Measurements from ENCODE around the gene ZFPL1.
"Not testable (repeated sequence)": the region's sequence is repeated elsewhere in the genome, so short reads cannot be mapped to it uniquely, and the experiment has no call there.

The ZFPL1 gene

GRCh38 chr11:65110354-65110861 lies 26.4 kb downstream of the ZFPL1 start:
- in situ Hi-C loops (cut with HindIII; ENCODE audit: low pct_ligation_motif_present, low pct_unique_long_range_greater_than_20kb, low sequenced_read_pairs): no loop called here
- DNase-seq: peak; percentile 76

- in situ Hi-C loops (cut with HindIII; ENCODE audit: low pct_ligation_motif_present, low pct_unique_long_range_greater_than_20kb, low sequenced_read_pairs): no loop called here
- DNase-seq: no peak
Measured at GRCh38 chr11:65111159-65111743, 27.2 kb downstream of the ZFPL1 start.

- in situ Hi-C loops (cut with HindIII; ENCODE audit: low pct_ligation_motif_present, low pct_unique_long_range_greater_than_20kb, low sequenced_read_pairs): no loop called here
- DNase-seq: peak; percentile 94
Measured at GRCh38 chr11:65111744-65112545, 27.9 kb downstream of the ZFPL1 start, which contains the start of gene TM7SF2. Gene TM7SF2, plus strand, starts transcription at chr11:65111872. Its CDS starts 144 bp downstream, at chr11:65112016.

DNA sequence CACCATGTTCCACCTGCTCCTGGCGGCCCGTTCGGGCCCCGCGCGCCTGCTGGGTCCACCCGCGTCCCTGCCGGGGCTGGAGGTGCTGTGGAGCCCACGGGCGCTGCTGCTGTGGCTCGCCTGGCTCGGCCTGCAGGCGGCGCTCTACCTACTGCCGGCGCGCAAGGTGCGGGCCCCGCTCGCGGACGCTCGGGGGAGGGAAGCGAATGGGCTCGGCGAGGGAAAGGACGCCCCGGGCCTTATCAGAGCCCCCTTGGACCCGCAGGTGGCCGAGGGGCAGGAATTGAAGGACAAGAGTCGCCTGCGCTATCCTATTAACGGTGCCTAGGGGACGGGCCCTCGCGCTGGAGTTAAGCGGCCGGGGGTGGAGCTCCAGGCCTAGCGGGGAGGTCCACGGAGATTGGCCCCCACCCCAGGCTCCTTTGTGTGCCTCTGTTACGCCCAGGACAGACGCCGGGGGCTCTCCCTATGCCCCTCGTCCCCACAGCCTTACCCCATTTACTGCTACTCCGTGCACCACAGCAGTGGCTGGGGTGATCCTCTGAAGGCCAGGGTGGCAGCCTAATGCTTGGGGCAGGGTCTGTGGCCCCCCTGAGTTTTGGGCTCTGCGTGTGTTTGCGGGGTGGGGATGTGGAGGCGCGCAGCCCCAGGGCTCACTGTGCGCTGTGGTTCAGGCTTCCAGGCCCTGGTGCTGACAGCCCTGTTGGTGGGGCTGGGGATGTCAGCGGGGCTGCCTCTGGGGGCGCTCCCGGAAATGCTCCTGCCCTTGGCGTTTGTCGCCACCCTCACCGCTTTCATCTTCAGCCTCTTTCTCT lies 28.7 kb downstream of the ZFPL1 start:
- peak; percentile 40 for DNase-seq
- in situ Hi-C loops (cut with HindIII; ENCODE audit: low pct_ligation_motif_present, low pct_unique_long_range_greater_than_20kb, low sequenced_read_pairs): no loop called here

DNA sequence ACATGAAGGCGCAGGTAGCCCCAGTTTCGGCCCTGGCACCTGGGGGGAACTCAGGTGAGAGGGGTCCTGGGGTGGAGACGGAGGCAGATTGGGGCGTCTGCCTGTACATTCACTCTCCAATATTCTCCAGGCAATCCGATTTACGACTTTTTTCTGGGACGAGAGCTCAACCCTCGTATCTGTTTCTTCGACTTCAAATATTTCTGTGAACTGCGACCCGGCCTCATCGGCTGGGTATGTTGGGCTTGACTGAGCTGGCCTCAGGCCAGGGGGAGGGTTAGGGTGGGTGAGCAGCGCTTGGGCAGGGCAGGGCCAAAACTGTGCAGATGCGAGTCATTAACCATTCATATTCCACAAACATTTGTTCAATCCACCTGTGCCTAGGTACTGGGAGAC lies 29.3 kb downstream of the ZFPL1 start:
- DNase-seq: peak; percentile 52
- in situ Hi-C loops (cut with HindIII; ENCODE audit: low pct_ligation_motif_present, low pct_unique_long_range_greater_than_20kb, low sequenced_read_pairs): no loop called here

- in situ Hi-C loops (cut with HindIII; ENCODE audit: low pct_ligation_motif_present, low pct_unique_long_range_greater_than_20kb, low sequenced_read_pairs): no loop called here
- DNase-seq: no peak
Measured at GRCh38 chr11:65113839-65114238, 29.8 kb downstream of the ZFPL1 start.

DNA sequence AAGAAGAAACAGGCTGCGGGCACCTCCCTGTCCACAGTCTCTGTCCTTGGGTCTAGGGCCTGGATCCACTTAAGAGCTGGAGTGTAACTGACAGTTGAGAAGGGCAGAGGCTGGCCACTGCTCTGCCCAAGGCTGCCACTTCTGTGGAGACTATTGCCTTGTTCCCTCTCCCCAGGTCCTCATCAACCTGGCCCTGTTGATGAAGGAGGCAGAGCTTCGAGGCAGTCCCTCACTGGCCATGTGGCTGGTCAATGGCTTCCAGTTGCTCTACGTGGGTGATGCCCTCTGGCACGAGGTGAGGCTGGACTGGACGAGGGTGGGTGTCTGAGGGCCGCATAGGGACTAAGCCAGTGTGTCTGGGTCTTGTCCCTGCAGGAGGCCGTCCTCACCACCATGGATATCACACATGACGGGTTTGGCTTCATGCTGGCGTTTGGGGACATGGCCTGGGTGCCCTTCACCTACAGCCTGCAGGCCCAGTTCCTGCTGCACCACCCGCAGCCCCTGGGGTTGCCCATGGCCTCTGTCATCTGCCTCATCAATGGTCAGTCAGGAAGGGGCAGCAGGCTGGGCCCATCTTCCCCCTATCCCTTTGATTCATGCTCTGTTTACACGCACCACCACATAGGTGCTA lies 30.6 kb downstream of the ZFPL1 start:
- DNase-seq: no peak
- in situ Hi-C loops (cut with HindIII; ENCODE audit: low pct_ligation_motif_present, low pct_unique_long_range_greater_than_20kb, low sequenced_read_pairs): no loop called here

DNA sequence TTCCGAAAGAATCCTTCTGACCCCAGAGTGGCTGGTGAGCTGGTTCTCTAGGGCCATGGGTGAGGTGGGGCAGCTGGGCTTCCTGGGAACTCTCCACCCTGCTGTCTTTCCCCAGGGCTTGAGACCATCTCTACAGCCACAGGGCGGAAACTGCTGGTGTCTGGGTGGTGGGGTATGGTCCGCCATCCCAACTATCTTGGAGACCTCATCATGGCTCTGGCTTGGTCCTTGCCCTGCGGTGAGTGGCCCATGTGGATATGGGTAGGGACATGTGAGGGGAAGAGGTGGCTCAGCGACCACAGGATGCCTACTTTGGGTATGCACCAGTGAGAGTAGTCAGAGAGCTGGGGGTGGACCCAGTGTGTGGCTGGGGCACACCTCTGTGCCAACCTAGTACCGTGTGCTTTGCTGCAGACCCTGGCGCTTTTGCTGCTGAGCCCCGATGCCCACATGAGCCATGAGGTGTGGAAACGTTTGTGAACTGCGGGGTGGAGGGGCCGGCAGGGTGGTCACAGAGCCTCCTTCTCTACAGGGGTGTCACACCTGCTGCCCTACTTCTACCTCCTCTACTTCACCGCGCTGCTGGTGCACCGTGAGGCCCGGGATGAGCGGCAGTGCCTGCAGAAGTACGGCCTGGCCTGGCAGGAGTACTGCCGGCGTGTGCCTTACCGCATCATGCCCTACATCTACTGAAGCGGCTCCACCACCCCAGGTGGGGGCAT lies 31.5 kb downstream of the ZFPL1 start:
- in situ Hi-C loops (cut with HindIII; ENCODE audit: low pct_ligation_motif_present, low pct_unique_long_range_greater_than_20kb, low sequenced_read_pairs): no loop called here
- no peak for DNase-seq

DNA sequence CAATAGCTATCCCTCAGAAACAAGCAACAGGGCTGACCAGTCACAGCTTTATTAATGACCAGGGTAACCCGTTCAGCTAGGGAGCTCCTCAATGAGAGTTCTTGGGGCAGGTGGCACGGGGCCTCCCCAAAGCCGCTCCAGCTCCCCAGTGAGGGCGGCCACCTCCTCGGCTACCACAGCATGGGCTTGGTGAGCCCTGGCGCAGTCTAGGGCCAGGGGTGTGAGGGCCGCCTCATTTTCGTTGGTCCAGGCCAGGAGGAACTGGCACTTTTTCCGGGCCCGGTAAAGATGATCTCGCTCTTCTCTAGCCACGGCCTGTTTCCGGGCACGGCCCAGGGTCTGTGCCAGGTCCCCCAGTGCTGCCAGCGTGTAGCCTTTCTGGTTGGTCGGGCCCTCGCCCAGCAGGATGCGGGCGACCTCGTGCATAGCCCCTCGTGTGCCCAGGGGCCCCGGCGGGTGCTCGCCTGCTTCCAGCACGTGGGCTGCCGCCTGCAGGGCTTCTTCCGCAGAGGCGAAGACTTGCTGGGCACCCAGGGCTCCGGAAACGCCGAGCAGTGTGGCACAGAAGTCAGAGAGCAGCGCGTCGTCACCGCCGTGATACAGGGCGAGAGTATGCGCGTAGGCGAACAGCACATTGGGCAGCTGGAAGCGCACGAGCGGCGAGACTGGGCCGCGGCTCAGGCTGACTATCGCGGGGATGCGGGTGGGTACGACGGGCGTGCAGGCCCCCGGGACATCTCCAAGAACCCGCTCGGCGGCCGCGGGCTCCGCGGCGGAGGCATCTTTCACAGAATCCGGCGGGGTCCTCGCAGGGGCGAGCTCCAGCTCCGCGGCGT lies 32.6 kb downstream of the ZFPL1 start:
- in situ Hi-C loops (cut with HindIII; ENCODE audit: low pct_ligation_motif_present, low pct_unique_long_range_greater_than_20kb, low sequenced_read_pairs): no loop called here
- DNase-seq: peak; percentile 22

- in situ Hi-C loops (cut with HindIII; ENCODE audit: low pct_ligation_motif_present, low pct_unique_long_range_greater_than_20kb, low sequenced_read_pairs): no loop called here
- peak; percentile 97 for DNase-seq
Measured at GRCh38 chr11:65117206-65118096, 33.4 kb downstream of the ZFPL1 start, which contains the start of gene ZNHIT2. Gene ZNHIT2, minus strand, starts transcription at chr11:65117701. Its CDS starts 48 bp downstream, at chr11:65117653.

DNA sequence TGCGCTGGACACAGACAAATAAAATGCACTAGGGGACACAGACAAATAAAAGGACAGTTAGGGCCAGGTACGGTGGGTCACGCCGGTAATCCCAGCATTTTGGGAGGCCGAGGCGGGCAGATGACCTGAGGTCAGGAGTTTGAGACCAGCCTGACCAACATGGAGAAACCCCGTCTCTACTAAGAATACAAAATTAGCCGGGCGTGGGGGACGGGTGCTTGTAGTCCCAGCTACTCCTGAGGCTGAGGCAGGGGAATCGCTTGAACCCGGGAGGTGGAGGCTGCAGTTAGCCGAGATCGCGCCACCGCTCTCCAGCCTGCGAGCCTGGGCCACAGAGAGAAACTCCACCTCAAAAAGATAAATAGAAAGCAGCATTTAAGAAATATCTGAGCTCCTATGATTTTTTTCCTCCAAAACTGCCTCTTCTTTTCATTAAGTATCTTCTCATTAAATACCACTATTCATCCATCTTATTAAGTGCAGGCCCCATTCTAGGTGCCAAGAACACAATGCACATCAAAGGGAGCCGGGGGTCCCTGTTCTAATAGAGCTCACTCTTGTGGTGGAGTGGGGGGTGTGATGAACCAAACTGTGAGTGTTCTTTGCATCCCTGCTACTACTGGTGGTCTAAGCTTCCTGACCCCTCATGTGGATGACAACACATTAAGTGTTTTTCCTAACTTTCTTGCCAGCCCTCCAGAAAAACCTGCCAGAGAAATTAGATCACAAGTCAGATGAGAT lies 34.2 kb downstream of the ZFPL1 start:
- no peak for DNase-seq
- in situ Hi-C loops (cut with HindIII; ENCODE audit: low pct_ligation_motif_present, low pct_unique_long_range_greater_than_20kb, low sequenced_read_pairs): no loop called here

- DNase-seq; in situ Hi-C loops (cut with HindIII; ENCODE audit: low pct_ligation_motif_present, low pct_unique_long_range_greater_than_20kb, low sequenced_read_pairs): not testable (repeated sequence)
Measured at GRCh38 chr11:65118891-65119669, 35.1 kb downstream of the ZFPL1 start.

DNA sequence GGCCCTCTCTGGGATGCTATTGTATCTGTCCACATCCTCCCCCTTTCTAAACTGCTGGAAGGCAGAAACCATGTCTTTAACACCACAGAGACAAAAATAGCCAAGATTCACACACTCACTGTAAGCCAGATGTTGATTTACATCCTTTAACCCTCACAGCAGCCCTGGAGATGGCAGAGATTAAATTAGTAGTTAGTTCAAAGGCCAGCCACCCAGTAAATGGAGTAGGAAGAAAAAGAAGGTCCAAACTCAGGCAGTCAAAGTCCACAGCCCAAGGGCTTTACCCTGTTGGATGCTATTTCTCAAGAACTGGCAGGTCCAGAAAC lies 35.6 kb downstream of the ZFPL1 start:
- in situ Hi-C loops (cut with HindIII; ENCODE audit: low pct_ligation_motif_present, low pct_unique_long_range_greater_than_20kb, low sequenced_read_pairs): no loop called here
- no peak for DNase-seq

DNA sequence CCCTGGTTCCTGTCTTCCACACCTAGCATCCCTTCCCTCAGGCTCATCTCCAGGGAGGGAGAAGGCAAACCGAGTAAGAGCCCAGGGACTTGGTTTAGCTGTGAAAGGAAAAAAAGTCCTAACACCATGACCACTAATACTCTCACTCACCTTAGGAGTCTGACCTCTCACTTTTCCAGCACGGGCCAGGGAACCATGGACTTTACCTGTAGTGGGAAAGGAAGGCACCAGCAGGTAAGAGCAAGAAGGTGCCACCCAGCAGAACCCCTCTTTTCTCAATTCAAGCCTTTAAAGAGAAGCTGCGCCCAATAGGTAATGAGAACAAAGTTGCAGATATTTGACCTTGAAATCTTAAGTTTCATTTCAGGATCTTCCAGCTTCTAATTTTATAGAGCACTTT lies 36.8 kb downstream of the ZFPL1 start:
- DNase-seq: no peak
- in situ Hi-C loops (cut with HindIII; ENCODE audit: low pct_ligation_motif_present, low pct_unique_long_range_greater_than_20kb, low sequenced_read_pairs): no loop called here

DNA sequence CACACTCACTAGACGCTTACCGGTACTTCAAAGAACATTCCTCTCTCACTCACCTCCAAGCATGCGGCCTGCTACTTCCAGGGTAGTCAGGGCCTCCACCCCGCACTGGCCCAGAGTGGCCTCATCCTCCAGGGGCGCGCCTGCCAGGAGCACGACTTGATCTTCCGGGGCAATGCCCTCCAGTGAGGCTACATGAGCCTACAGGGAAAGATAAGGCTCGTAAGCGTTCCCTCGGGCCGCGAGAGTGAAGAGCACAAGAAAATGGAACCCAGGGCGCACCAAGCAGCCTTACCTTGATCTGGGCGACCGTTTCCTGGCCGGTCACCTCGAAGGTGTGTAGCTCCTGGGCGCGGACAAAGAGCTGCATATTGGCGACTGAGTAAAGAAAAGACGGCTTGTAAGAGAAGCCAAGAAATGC lies 37.4 kb downstream of the ZFPL1 start:
- DNase-seq: no peak
- in situ Hi-C loops (cut with HindIII; ENCODE audit: low pct_ligation_motif_present, low pct_unique_long_range_greater_than_20kb, low sequenced_read_pairs): no loop called here
